T-helper 1 cell treated with Interleukin-12 subunit alpha and Interleukin-12 subunit beta and Interleukin-4 antibody, amounts not matched to agents 30 μg/mL and 1 μg/mL, for 36 hours (primary cell): Measurements from ENCODE around the gene USP36.
"Not testable (repeated sequence)": the region's sequence is repeated elsewhere in the genome, so short reads cannot be mapped to it uniquely, and the experiment has no call there.

Experiments
- H3K27ac Mint-ChIP-seq: one replicate; pipeline ENCODE4 v1.8.0; 2021; ENCODE audit warnings: mild to moderate bottlenecking, mixed read lengths
- H3K27me3 Mint-ChIP-seq: one replicate; pipeline ENCODE4 v1.8.0; 2021; ENCODE audit warnings: low read depth, mixed read lengths
- H3K36me3 Mint-ChIP-seq: one replicate; pipeline ENCODE4 v1.8.0; 2021; ENCODE audit warnings: low read depth, mixed read lengths
- H3K4me1 Mint-ChIP-seq: one replicate; pipeline ENCODE4 v1.8.0; 2021; ENCODE audit warnings: low read depth, mixed read lengths
- H3K4me3 Mint-ChIP-seq: one replicate; pipeline ENCODE4 v1.8.0; 2021; ENCODE audit warnings: mild to moderate bottlenecking, moderate library complexity, mixed read lengths
- H3K9me3 Mint-ChIP-seq: one replicate; pipeline ENCODE4 v1.8.0; 2021; ENCODE audit warnings: mixed read lengths

Gene USP36

DNA sequence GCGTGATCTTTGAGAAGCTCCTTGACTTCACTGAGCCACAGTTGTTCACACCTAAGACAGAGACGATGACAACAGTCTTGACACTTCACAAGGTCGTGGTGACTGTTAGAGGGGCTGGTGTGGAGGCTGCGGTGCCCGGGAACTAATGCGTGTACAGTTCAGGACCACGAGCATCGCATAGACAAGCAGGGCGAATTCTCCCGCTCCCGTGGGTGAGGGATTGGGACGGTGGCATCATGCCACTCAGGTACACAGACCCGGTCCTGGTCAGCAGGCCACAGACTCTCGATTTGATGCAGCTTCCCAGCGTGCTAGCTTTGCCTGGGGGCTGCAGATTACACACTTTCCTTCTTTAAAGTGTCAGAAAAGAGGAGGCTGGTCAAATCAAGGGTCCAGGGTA lies 37.6 kb upstream of the USP36 start:
- H3K27me3 Mint-ChIP-seq, result peaks cover 25% of the 10 kb centered on the region
- H3K27ac Mint-ChIP-seq, result peak overlapping the region; percentile 73
- H3K36me3 Mint-ChIP-seq, result no peaks in the 10 kb centered on the region
- no peaks in the 10 kb centered on the region for H3K9me3 Mint-ChIP-seq
- H3K4me1 Mint-ChIP-seq, result peaks cover 18% of the 10 kb centered on the region
- H3K4me3 Mint-ChIP-seq, result peak overlapping the region; percentile 16

DNA sequence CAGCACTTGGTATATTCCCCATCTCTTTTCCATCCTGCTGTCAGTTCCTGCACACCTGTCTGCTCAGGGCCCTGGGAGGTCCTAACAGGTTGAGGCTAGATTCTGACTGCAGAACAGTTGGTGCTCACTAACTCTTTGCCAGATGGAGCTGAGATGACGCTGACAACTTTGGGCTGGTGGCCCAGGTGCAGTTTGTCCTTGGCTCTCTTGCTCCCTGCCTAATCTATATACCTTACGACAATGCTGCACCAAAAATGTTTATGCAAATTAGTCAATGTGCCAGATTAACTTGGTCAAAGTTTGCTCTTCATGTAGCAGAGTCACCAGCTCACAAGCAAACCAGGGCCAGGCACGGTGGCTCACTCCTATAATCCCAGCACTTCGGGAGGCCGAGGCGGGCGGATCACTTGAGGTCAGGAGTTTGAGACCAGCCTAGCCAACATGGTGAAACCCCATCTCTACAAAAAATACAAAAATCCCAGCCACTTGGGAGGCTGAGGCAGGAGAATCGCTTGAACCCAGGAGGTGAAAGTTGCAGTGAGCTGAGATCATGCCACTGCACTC lies 36.4 kb upstream of the USP36 start:
- not testable (repeated sequence) for H3K27ac Mint-ChIP-seq, H3K9me3 Mint-ChIP-seq, H3K36me3 Mint-ChIP-seq, H3K4me3 Mint-ChIP-seq
- H3K27me3 Mint-ChIP-seq, result peaks cover 21% of the 10 kb centered on the region
- peaks cover 14% of the 10 kb centered on the region for H3K4me1 Mint-ChIP-seq

DNA sequence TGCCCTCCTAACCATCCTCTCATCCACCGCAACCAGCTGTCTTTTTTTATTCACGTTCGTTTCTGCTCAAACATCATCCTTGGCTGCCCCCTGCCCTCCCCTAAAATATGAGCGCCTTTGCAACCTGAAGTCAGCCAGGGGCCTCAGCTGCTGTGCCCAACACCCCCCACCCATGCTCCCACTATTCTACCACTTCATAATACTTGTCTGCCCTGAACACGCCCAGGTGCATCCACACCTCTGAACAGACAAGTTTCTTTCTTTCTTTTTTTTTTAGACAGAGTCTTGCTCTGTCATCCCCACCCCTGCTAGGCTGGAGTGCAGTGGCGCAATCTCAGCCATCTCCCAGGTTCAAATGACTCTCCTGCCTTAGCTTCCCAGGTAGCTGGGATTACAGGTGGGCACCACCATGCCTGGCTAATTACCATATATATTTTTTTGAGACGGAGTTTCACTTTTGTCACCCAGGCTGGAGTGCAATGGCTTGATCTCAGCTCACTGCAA lies 35.5 kb upstream of the USP36 start:
- Mint-ChIP-seq H3K9me3 (no peaks in the 10 kb centered on the region), H3K27ac (no peak overlapping the region), H3K27me3 (peaks cover 21% of the 10 kb centered on the region), H3K4me3 (no peak overlapping the region), H3K36me3 (no peaks in the 10 kb centered on the region), H3K4me1 (peaks cover 14% of the 10 kb centered on the region)

DNA sequence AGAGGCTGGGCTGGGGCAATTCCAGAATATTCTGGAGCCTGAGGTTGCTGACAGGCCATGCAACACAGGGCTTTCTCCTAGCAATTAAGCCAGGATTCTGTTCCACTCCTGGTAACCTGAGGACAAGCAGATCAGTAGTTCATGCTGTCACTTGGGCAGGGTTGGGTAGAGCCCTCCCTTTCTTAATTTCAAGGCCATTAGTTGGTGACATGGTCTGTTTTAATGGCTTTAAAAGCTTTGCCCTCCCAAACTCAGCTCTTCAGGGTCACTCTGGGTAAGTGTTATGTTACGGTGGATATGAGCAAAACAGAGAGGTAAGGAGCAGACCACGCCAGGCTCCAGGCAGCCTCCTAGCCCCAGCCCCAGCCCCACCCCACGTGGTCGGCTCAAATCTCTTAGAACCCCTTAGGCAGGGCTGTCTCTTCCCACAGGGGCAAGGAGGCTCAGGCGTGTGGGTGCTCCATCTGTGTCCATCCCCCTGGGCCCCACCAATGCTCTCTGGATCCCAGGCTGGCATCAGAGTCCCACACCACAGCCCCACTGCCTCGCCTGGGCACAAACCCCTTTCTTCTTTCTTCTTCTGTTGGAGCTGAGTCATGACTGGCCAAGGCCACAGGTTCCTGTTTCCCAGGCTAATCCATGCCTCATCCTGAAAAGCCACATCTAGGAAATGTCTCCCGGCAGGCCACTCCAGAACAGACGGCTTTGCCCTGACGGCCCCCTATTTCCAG lies 34.9 kb upstream of the USP36 start:
- Mint-ChIP-seq H3K4me3 (no peak overlapping the region), H3K4me1 (peaks cover 14% of the 10 kb centered on the region), H3K36me3 (no peaks in the 10 kb centered on the region), H3K9me3 (no peaks in the 10 kb centered on the region), H3K27ac (no peak overlapping the region), H3K27me3 (peaks cover 21% of the 10 kb centered on the region)

DNA sequence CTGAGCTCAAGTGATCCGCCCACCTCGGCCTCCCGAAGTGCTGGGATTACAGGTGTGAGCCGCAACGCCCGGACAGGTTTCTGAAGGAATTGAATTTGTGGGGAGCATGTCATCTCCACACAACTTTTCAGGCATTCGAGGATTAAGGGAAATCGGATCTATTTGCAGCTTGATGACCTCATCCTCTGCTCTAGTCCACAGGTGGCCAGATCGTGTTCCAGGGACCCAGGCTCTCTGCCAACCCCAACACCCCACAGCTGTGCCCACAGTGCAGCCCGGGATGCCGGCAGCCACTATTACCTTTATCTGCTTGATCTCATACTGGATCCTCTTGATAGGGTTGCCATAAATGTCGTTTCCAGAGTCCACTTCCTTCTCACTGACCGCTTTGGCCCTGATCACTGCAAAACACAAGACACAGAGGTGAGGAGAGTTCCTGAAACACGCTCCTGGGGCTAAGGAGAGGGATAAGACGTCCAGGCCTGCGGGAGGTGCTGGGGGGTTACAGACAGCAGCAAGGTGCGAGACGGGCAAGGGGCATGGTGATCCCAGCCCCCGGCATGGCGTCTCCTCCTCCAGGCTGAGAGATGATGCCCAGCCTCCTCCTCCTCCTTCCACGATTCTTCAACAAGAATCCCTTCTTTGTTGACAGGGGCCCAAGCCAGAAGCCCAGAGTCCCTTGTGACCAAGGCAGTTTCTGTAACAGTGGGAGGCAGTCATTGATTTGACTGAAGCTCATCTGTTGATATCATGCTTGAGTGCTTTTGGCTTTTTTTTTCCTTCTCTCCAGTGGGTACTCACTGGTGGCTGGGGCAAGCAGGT lies 33.1 kb upstream of the USP36 start:
- Mint-ChIP-seq H3K27me3 (peaks cover 16% of the 10 kb centered on the region), H3K4me1 (peaks cover under 1% of the 10 kb centered on the region), H3K4me3 (no peak overlapping the region), H3K27ac (no peak overlapping the region), H3K9me3 (no peaks in the 10 kb centered on the region), H3K36me3 (no peaks in the 10 kb centered on the region)

DNA sequence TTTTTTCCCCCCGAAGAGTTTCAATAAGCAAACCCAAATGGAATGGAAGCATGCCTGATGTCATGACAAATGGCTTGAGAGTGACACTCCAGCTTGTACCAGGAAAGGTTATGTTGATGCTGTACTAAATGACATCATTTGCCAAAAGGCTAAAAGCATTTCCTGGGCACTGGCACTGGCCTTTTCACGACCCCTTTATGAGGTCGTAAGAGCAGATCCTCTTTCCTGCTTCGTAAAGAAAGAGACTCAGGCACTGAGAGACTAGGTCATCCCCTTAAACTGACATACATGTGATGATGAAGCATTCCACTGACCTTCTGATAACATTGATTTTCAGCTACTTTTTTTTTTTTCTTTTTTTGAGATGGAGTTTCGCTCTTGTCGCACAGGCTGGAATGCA lies 31.9 kb upstream of the USP36 start:
- Mint-ChIP-seq H3K4me1 (no peaks in the 10 kb centered on the region), H3K4me3 (no peak overlapping the region)

DNA sequence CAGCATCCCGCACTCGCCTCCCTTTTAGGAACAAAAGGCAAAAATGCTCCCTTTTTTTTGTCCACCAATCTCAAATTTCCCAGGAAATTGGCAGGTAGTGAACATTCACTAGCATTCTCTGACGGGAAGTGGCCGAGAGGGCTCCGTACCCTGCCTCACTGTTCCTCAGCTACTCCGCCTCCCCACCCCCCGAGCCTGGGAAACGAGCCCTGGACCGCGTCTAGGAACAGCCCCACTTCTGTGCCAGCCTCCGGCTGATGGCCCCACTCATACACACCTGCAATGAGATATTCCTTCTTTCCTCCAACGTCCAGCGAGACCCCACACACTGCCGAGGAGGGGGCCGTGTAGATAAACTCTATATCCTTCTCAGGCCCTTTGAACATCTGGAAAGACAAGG lies 30.0 kb upstream of the USP36 start:
- no peaks in the 10 kb centered on the region for H3K36me3 Mint-ChIP-seq
- no peak overlapping the region for H3K4me3 Mint-ChIP-seq
- H3K27me3 Mint-ChIP-seq, result peaks cover 8% of the 10 kb centered on the region

More for the DNA sequence above, 31.9 kb upstream of the USP36 start:
- Mint-ChIP-seq H3K27me3 (peaks cover 15% of the 10 kb centered on the region), H3K27ac (no peak overlapping the region), H3K36me3 (no peaks in the 10 kb centered on the region), H3K9me3 (no peaks in the 10 kb centered on the region)

DNA sequence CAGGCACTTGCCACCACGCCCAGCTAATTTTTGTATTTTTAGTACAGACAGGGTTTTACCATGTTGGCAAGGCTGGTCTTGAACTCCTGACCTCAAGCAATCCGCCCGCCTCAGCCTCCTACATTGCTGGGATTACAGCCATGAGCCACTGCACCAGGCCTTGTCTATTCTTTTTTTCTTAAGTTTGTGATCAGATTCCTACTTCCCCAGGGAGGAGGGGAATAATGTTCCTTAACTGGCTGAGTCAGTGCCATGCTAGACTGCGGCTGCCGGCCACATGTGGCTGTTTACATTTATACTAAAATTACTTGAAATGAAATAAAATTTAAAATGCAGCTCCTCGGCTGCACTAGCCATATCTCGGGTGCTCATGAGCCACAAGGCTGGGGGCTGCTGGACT lies 27.8 kb upstream of the USP36 start:
- Mint-ChIP-seq H3K4me3 (no peak overlapping the region), H3K36me3 (no peaks in the 10 kb centered on the region), H3K27me3 (peaks cover 11% of the 10 kb centered on the region), H3K9me3 (no peaks in the 10 kb centered on the region), H3K4me1 (no peaks in the 10 kb centered on the region), H3K27ac (no peak overlapping the region)

More for the DNA sequence above, 30.0 kb upstream of the USP36 start:
- no peaks in the 10 kb centered on the region for H3K4me1 Mint-ChIP-seq
- no peaks in the 10 kb centered on the region for H3K9me3 Mint-ChIP-seq
- no peak overlapping the region for H3K27ac Mint-ChIP-seq

DNA sequence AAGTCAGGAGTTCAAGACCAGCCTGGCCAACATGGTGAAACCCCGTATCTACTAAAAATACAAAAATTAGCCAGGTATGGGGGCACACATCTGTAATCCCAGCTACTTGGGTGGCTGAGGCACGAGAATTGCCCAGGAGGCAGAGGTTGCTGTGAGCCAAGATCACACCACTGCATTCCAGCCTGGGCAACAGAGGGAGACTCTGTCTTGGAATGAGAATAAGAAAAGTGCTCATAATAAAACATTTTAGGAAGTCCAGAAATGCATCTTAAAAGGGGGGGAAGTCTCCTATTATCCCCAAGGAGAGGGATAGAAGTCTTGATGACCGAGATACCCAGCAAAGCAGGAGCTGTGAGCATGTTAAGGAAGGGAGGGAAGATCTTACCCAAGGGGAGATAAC lies 26.4 kb upstream of the USP36 start:
- H3K27ac Mint-ChIP-seq, H3K4me1 Mint-ChIP-seq, H3K4me3 Mint-ChIP-seq, H3K9me3 Mint-ChIP-seq, H3K36me3 Mint-ChIP-seq: not testable (repeated sequence)
- peaks cover 11% of the 10 kb centered on the region for H3K27me3 Mint-ChIP-seq

DNA sequence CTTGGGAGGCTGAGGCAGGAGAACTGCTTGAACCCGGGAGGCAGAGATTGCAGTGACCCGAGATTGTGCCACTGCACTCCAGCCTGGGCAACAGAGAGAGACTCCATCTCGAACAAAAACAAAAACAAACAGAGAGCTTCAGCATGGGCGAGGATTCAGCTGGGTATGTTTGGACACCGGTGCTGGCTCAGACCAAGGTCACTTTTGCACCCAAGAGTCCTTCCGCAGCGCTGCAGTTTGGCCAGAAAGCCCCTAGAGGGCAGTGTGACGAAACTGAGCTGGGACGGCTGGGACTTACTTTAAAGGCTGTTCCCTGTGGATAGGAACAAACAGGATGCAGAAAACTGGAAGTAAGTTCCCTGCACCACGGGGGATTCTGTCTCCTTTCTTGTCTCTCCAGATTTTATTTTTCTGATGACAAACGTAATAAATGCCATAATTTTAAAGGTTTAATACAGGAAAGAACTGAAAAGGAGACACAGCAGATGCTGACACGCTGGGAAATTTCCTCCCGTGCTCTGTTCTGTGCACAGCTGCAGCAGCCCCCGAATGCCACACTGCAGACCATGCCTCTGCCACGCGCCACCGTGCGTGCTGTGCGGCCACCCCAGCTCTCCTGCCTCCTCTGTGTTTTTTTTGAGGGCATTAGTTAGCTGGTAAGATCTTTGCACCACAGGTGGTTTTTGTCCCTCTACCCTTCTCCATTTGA lies 25.2 kb upstream of the USP36 start:
- no peak overlapping the region for H3K4me3 Mint-ChIP-seq
- no peaks in the 10 kb centered on the region for H3K9me3 Mint-ChIP-seq
- H3K36me3 Mint-ChIP-seq, result no peaks in the 10 kb centered on the region
- no peak overlapping the region for H3K27ac Mint-ChIP-seq
- no peaks in the 10 kb centered on the region for H3K4me1 Mint-ChIP-seq
- H3K27me3 Mint-ChIP-seq, result peaks cover 11% of the 10 kb centered on the region

DNA sequence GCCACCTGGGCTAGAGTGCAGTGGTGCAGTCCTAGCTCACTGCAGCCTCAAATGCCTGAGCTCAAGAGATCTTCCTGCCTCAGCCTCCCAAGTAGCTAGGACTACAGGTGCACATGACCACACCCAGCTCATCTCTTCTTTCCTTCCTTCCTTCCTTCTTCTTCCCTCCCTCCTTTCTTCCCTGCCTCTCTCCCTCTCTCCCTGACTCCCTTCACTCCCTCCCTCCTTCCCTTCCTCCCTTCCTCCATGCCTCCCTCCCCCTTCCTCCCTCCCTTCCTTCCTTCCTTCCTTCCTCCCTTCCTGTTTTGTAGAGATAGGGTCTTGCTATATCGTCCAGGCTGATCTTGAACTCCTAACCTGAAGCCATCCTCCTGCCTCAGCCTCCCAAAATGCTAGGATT lies 23.5 kb upstream of the USP36 start:
- no peak overlapping the region for H3K27ac Mint-ChIP-seq
- H3K4me1 Mint-ChIP-seq, result no peaks in the 10 kb centered on the region
- no peaks in the 10 kb centered on the region for H3K9me3 Mint-ChIP-seq
- H3K4me3 Mint-ChIP-seq, result no peak overlapping the region
- H3K27me3 Mint-ChIP-seq, result peaks cover 11% of the 10 kb centered on the region
- H3K36me3 Mint-ChIP-seq, result no peaks in the 10 kb centered on the region

DNA sequence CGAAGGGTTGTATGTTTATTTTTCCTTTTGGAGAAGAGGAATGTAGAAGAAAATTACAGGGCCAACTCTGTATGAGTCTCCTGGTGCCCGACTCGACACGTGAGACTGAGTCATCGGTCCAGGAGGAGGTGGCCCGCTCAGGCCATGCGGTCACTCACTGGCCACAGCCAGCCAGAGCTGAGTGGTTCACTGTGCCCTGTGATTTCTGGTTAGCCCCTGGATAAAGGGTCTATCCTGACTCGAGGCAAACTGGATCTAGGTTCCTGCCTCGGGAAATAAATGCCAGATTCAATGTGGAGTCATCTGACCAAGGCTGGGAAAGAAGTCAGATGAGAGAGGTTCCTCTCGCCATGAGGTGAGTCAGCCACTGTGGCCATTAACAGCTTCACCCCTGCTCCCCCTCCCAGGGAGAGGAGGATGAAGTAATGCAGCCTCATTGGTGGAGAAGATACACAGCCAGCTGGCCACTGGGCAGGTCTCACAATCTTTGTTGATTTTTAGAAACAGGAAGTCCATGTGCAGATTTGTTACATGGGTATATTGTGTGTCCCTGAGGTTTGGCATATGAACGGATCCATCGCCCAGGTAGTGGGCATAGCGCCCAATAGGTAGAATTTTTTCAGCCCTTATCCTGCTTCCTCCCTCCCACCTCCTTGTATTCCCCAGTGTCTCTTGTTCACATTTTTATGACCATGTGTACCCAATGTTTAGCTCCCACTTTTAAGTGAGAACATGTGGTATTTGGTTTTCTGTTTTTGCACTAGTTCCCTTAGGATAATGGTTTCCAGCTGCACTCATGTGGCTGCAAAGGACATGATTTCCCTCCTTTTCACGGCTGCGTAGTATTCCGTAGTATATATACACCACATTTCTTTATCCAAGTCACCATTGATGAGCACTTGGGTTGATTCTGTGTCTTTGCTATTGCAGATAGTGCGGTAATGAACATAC lies 21.7 kb upstream of the USP36 start:
- H3K4me1 Mint-ChIP-seq, result no peaks in the 10 kb centered on the region
- no peak overlapping the region for H3K4me3 Mint-ChIP-seq
- H3K27ac Mint-ChIP-seq, result no peak overlapping the region
- H3K36me3 Mint-ChIP-seq, result no peaks in the 10 kb centered on the region
- peaks cover 11% of the 10 kb centered on the region for H3K27me3 Mint-ChIP-seq
- no peaks in the 10 kb centered on the region for H3K9me3 Mint-ChIP-seq

DNA sequence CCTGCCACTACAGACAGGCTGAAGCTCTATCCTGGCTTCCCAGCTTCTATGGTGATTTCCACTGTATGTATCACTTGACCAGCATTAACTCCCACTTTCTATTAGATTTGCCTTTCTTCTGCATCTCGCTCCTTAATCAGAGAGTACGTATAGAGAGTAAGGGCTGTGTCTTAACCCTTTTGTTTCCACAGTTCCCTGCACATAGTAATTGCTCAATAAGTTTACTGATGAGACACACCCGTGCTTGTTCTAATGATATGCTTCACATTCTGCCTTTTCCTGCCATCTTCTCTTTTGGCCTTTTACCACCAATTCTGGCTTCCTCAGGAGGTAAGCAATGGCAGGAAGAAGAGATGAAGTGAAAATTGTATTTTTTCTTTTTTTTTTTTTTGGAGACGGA lies 20.6 kb upstream of the USP36 start:
- H3K27ac Mint-ChIP-seq, result no peak overlapping the region
- H3K9me3 Mint-ChIP-seq, result no peaks in the 10 kb centered on the region
- H3K4me1 Mint-ChIP-seq, result no peaks in the 10 kb centered on the region
- H3K27me3 Mint-ChIP-seq, result peaks cover 11% of the 10 kb centered on the region
- H3K4me3 Mint-ChIP-seq, result no peak overlapping the region
- no peaks in the 10 kb centered on the region for H3K36me3 Mint-ChIP-seq
